Liver (tissue), 3 donors: ENCODE data around the gene FBXO22.

Source experiments
- GABPA ChIP-seq, 2 donors: IDR thresholded peaks in 1 of 2; conservative IDR thresholded peaks in 1 of 2; 2 replicates each; pipeline ENCODE4 v1.6.1; 2016; ENCODE audit warnings: antibody characterized with exemption in 2 of 2, mild to moderate bottlenecking in 1 of 2, moderate library complexity in 1 of 2
- HNF4A ChIP-seq, 2 donors: conservative IDR thresholded peaks; 2 replicates each; pipeline ENCODE4 v1.6.1; 2016; ENCODE audit warnings: antibody characterized with exemption in 2 of 2, mild to moderate bottlenecking in 2 of 2
- NR2F2 ChIP-seq: IDR thresholded peaks from 2 replicates; pipeline ENCODE4 v1.6.1; 2016; ENCODE audit warnings: antibody characterized with exemption
- SP1 ChIP-seq: IDR thresholded peaks from 2 replicates; pipeline ENCODE4 v1.6.1; 2018; ENCODE audit warnings: antibody characterized with exemption, mild to moderate bottlenecking
- TAF1 ChIP-seq: conservative IDR thresholded peaks from 2 replicates; pipeline ENCODE4 v1.6.1; 2016; ENCODE audit warnings: antibody characterized with exemption, mild to moderate bottlenecking
- YY1 ChIP-seq: IDR thresholded peaks from 2 replicates; pipeline ENCODE4 v1.6.1; 2016; ENCODE audit warnings: antibody characterized with exemption, mild to moderate bottlenecking
- TF ChIP-seq, protein P1 (sequence below): fragments of 150-350 bp; IDR thresholded peaks from 2 replicates; pipeline ENCODE4 v1.5.1; 2017; ENCODE audit warnings: improper control_type of control experiment, low read depth, low read length; ENCODE audit not compliant: missing input control
- TF ChIP-seq, protein P2 (sequence below): IDR thresholded peaks from 2 replicates; pipeline ENCODE4 v1.6.1; 2016; ENCODE audit warnings: antibody characterized with exemption
- TF ChIP-seq, protein P3 (sequence below): IDR thresholded peaks from 2 replicates; pipeline ENCODE4 v1.6.1; 2016; ENCODE audit warnings: antibody characterized with exemption
- TF ChIP-seq, protein P4 (sequence below): IDR thresholded peaks from 2 replicates; pipeline ENCODE4 v1.6.1; 2016; ENCODE audit warnings: antibody characterized with exemption, mild to moderate bottlenecking
- TF ChIP-seq, protein P5 (sequence below): IDR thresholded peaks from 2 replicates; pipeline ENCODE4 v1.6.1; 2016; ENCODE audit warnings: antibody characterized with exemption
- donor health status: healthy.
- donor health status: healthy.

DNA sequence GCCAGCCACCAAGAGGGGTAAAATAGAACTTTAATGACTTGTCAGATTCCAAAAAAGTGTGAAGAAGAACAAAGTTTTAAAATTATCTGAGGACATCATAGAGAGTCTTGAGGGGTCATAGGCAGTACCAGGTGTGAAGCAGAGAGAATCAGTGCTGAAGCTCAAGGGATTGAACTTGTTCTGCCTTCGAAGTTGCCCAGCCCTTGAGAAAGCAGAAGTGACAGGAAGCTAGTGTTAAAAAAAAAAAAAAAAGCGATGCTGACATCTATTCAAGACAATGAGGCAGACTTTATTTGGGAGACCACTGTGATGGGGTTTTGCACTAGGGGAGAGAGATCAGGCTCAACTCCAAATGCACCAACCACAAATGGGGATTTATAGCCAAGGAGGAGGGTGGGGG, 21.8 kb downstream of the FBXO22 start:
- TF ChIP-seq TAF1 (no peak), HNF4A (conservative IDR thresholded peaks at IDR 0.05) (no peak), YY1 (no peak), NR2F2 (no peak), GABPA (IDR thresholded peaks at IDR 0.05 in 1 of 2, conservative IDR thresholded peaks at IDR 0.05 in 1 of 2) (no peak), SP1 (no peak)
- TF ChIP-seq, protein P1, sequence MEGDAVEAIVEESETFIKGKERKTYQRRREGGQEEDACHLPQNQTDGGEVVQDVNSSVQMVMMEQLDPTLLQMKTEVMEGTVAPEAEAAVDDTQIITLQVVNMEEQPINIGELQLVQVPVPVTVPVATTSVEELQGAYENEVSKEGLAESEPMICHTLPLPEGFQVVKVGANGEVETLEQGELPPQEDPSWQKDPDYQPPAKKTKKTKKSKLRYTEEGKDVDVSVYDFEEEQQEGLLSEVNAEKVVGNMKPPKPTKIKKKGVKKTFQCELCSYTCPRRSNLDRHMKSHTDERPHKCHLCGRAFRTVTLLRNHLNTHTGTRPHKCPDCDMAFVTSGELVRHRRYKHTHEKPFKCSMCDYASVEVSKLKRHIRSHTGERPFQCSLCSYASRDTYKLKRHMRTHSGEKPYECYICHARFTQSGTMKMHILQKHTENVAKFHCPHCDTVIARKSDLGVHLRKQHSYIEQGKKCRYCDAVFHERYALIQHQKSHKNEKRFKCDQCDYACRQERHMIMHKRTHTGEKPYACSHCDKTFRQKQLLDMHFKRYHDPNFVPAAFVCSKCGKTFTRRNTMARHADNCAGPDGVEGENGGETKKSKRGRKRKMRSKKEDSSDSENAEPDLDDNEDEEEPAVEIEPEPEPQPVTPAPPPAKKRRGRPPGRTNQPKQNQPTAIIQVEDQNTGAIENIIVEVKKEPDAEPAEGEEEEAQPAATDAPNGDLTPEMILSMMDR = no peak
- TF ChIP-seq, protein P2, sequence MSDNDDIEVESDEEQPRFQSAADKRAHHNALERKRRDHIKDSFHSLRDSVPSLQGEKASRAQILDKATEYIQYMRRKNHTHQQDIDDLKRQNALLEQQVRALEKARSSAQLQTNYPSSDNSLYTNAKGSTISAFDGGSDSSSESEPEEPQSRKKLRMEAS = no peak
- TF ChIP-seq, protein P3, sequence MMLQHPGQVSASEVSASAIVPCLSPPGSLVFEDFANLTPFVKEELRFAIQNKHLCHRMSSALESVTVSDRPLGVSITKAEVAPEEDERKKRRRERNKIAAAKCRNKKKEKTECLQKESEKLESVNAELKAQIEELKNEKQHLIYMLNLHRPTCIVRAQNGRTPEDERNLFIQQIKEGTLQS = no peak
- TF ChIP-seq, protein P4, sequence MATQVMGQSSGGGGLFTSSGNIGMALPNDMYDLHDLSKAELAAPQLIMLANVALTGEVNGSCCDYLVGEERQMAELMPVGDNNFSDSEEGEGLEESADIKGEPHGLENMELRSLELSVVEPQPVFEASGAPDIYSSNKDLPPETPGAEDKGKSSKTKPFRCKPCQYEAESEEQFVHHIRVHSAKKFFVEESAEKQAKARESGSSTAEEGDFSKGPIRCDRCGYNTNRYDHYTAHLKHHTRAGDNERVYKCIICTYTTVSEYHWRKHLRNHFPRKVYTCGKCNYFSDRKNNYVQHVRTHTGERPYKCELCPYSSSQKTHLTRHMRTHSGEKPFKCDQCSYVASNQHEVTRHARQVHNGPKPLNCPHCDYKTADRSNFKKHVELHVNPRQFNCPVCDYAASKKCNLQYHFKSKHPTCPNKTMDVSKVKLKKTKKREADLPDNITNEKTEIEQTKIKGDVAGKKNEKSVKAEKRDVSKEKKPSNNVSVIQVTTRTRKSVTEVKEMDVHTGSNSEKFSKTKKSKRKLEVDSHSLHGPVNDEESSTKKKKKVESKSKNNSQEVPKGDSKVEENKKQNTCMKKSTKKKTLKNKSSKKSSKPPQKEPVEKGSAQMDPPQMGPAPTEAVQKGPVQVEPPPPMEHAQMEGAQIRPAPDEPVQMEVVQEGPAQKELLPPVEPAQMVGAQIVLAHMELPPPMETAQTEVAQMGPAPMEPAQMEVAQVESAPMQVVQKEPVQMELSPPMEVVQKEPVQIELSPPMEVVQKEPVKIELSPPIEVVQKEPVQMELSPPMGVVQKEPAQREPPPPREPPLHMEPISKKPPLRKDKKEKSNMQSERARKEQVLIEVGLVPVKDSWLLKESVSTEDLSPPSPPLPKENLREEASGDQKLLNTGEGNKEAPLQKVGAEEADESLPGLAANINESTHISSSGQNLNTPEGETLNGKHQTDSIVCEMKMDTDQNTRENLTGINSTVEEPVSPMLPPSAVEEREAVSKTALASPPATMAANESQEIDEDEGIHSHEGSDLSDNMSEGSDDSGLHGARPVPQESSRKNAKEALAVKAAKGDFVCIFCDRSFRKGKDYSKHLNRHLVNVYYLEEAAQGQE = no peak
- TF ChIP-seq, protein P5, sequence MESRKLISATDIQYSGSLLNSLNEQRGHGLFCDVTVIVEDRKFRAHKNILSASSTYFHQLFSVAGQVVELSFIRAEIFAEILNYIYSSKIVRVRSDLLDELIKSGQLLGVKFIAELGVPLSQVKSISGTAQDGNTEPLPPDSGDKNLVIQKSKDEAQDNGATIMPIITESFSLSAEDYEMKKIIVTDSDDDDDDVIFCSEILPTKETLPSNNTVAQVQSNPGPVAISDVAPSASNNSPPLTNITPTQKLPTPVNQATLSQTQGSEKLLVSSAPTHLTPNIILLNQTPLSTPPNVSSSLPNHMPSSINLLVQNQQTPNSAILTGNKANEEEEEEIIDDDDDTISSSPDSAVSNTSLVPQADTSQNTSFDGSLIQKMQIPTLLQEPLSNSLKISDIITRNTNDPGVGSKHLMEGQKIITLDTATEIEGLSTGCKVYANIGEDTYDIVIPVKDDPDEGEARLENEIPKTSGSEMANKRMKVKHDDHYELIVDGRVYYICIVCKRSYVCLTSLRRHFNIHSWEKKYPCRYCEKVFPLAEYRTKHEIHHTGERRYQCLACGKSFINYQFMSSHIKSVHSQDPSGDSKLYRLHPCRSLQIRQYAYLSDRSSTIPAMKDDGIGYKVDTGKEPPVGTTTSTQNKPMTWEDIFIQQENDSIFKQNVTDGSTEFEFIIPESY = no peak
